HepG2 (cell line): ENCODE results near the gene ZNF530. TPM values are rescaled to one million over a fixed set of nuclear protein-coding genes. Genes with fewer than 3 reads are reported as not detected.
A peak's percentile ranks its signal among the peaks of the same experiment; 100 is the strongest.

ENCODE experiments used
- BCL3 ChIP-seq: sonication (generic); formaldehyde crosslinking; IDR thresholded peaks from 2 replicates; pipeline ENCODE4 v1.5.1; 2020; ENCODE audit warnings: mild to moderate bottlenecking, missing genetic modification reagents, moderate library complexity
- CCAR2 ChIP-seq: fragments of 200-400 bp; formaldehyde crosslinking; optimal IDR thresholded peaks from 2 replicates; pipeline ENCODE3; 2018; ENCODE audit warnings: low read depth, mild to moderate bottlenecking, low read length, moderate library complexity
- E2F1 ChIP-seq: sonication (generic); formaldehyde crosslinking; IDR thresholded peaks from 2 replicates; pipeline ENCODE4 v1.5.0; 2020; ENCODE audit warnings: missing genetic modification reagents
- ETV6 ChIP-seq: sonication (generic); formaldehyde crosslinking; conservative IDR thresholded peaks from 2 replicates; pipeline ENCODE4 v1.4.0; 2020; ENCODE audit warnings: missing genetic modification reagents
- JUN ChIP-seq: sonication (generic); formaldehyde crosslinking; IDR thresholded peaks from 2 replicates; pipeline ENCODE4 v1.4.0; 2020; ENCODE audit warnings: mild to moderate bottlenecking, missing genetic modification reagents
- RARG ChIP-seq: sonication (generic); formaldehyde crosslinking; IDR thresholded peaks from 2 replicates; pipeline ENCODE4 v1.4.0; 2020; ENCODE audit warnings: low read depth, mild to moderate bottlenecking, missing genetic modification reagents
- RBAK ChIP-seq: sonication (generic); formaldehyde crosslinking; IDR thresholded peaks from 2 replicates; pipeline ENCODE4 v1.5.1; 2020; ENCODE audit warnings: mild to moderate bottlenecking, missing genetic modification reagents
- RERE ChIP-seq: IDR thresholded peaks from 2 replicates; pipeline ENCODE4 v1.6.1; 2016; ENCODE audit warnings: low read depth, missing genetic modification reagents, missing compliant biosample characterization
- SAP130 ChIP-seq: IDR thresholded peaks from 2 replicates; pipeline ENCODE4 v1.6.1; 2016; ENCODE audit warnings: low read depth
- SKI ChIP-seq: fragments of 450-650 bp; IDR thresholded peaks from one replicate; pipeline ENCODE4 v1.6.1; 2018; ENCODE audit warnings: mild to moderate bottlenecking; ENCODE audit not compliant: partially characterized antibody
- SP5 ChIP-seq: IDR thresholded peaks from 2 replicates; pipeline ENCODE4 v1.6.1; 2016; ENCODE audit warnings: low read depth, borderline replicate concordance
- STAT5B ChIP-seq: sonication (generic); formaldehyde crosslinking; IDR thresholded peaks from 2 replicates; pipeline ENCODE4 v1.4.0; 2020; ENCODE audit warnings: missing genetic modification reagents
- TIGD3 ChIP-seq: sonication (generic); formaldehyde crosslinking; IDR thresholded peaks from 2 replicates; pipeline ENCODE4 v1.5.1; 2020; ENCODE audit warnings: mild to moderate bottlenecking, missing genetic modification reagents, borderline replicate concordance
- ZNF12 ChIP-seq: sonication (generic); formaldehyde crosslinking; IDR thresholded peaks from 2 replicates; pipeline ENCODE4 v1.5.0; 2020; ENCODE audit warnings: missing genetic modification reagents
- ZNF260 ChIP-seq: sonication (generic); formaldehyde crosslinking; IDR thresholded peaks from 2 replicates; pipeline ENCODE4 v1.4.0; 2020; ENCODE audit warnings: missing genetic modification reagents, low read depth, mild to moderate bottlenecking, borderline replicate concordance
- ZSCAN22 ChIP-seq: sonication (generic); formaldehyde crosslinking; IDR thresholded peaks from 2 replicates; pipeline ENCODE4 v1.4.0; 2020; ENCODE audit warnings: mild to moderate bottlenecking, missing genetic modification reagents
- polyA plus RNA-seq, 8 experiments: library from polyadenylated mRNA; depleted of rRNA in 3 of 8; stranded (reverse) in 7 of 8; unstranded in 1 of 8; fragments of >200 nt; fragmentation: Illumina TruSeq in 4 of 8; extraction: Trizol in 4 of 8; gene quantifications; 2 replicates each; pipeline versions ENCODE4 v1.2.1 to v1.2.3, GENCODE V29; 2011 to 2016; ENCODE audit warnings: low read depth in 4 of 8, missing spikeins in 1 of 8, mixed read lengths in 1 of 8; ENCODE audit not compliant: insufficient read depth in 1 of 8
- total RNA-seq, 5 experiments: library from RNA; depleted of rRNA; stranded (reverse); fragments of >200 nt; fragmentation: Illumina TruSeq; extraction: Trizol; gene quantifications; 2 replicates each; pipeline ENCODE4 v1.2.3, GENCODE V29; 2016; ENCODE audit warnings: low read depth in 1 of 5
- TF ChIP-seq, protein P1 (sequence below): sonication (generic); formaldehyde crosslinking; IDR thresholded peaks from 2 replicates; pipeline ENCODE4 v1.4.0; 2020; ENCODE audit warnings: mild to moderate bottlenecking, missing genetic modification reagents
- TF ChIP-seq, protein P2 (sequence below): sonication (generic); formaldehyde crosslinking; IDR thresholded peaks from 2 replicates; pipeline ENCODE4 v1.4.0; 2020; ENCODE audit warnings: mild to moderate bottlenecking, missing genetic modification reagents

The ZNF530 gene
- total and polyA plus RNA-seq, 2 of the 13 experiments (the other 11 are each of a cell fraction or from before 2014, with no cell fraction given) = 1.1 to 7.8 TPM

DNA sequence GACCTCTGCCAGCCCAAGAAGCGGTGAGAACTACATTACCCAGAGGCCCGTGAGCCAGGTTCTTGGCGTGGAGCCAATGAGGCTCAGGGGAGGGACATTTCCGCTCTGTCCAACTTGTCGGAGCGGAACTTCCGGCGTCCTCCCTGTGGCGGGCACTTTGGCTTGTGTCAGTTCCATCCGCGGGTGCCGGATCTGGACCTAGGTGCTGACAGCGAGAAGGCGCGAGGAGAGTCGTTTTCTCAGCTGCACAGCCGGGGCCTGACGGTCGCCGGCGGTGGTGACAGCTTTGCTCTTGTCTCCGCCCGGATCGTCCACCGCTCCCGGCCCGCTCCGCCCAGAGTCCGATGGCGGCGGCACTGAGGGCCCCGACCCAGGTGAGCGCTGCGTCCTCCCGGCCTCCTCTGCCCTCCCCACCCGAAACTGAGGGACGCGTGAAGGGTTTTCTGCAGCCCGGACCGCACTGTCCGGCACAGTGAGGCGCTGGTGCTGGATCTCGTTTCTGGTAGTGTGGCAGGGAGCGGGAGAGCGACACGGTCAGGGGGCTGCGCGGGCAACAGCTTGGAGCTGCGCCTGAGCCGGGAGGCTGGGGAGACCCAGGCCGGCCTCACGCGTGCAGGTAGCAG, at the start of gene ZNF530 (continued):
- TF ChIP-seq CCAR2 (no peak), ZNF260 (CRISPR knock-in tag) (no peak), RERE (CRISPR knock-in tag) (no peak), ZSCAN22 (CRISPR knock-in tag) (peak; percentile 100), STAT5B (CRISPR knock-in tag) (no peak), JUN (CRISPR knock-in tag) (no peak), E2F1 (CRISPR knock-in tag) (peak; percentile 72; the same call in 1 of the 2 replicates), ZNF12 (CRISPR knock-in tag) (no peak), SAP130 (CRISPR knock-in tag) (peak; percentile 100), SKI (no peak), RBAK (CRISPR knock-in tag) (no peak), ETV6 (no peak), RARG (CRISPR knock-in tag) (no peak), BCL3 (peak; percentile 72; the same call in 1 of the 2 replicates), TIGD3 (CRISPR knock-in tag) (no peak), SP5 (CRISPR knock-in tag) (no peak)
- TF ChIP-seq, protein P1, sequence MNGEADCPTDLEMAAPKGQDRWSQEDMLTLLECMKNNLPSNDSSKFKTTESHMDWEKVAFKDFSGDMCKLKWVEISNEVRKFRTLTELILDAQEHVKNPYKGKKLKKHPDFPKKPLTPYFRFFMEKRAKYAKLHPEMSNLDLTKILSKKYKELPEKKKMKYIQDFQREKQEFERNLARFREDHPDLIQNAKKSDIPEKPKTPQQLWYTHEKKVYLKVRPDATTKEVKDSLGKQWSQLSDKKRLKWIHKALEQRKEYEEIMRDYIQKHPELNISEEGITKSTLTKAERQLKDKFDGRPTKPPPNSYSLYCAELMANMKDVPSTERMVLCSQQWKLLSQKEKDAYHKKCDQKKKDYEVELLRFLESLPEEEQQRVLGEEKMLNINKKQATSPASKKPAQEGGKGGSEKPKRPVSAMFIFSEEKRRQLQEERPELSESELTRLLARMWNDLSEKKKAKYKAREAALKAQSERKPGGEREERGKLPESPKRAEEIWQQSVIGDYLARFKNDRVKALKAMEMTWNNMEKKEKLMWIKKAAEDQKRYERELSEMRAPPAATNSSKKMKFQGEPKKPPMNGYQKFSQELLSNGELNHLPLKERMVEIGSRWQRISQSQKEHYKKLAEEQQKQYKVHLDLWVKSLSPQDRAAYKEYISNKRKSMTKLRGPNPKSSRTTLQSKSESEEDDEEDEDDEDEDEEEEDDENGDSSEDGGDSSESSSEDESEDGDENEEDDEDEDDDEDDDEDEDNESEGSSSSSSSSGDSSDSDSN = peak; percentile 68
- TF ChIP-seq, protein P2, sequence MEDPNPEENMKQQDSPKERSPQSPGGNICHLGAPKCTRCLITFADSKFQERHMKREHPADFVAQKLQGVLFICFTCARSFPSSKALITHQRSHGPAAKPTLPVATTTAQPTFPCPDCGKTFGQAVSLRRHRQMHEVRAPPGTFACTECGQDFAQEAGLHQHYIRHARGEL (CRISPR knock-in tag) = no peak
